GM12873 (cell line): Measurements from ENCODE around the gene GPS1.

Experiments
- CTCF ChIP-seq: IDR thresholded peaks from 2 replicates; pipeline ENCODE4 v1.5.1; 2012; ENCODE audit warnings: low read depth, mild to moderate bottlenecking, moderate library complexity, low read length, control low read depth; ENCODE audit not compliant: insufficient read depth; ENCODE audit errors: missing control alignments

The GPS1 gene

GRCh38 chr17:82105882-82106687 is 54.4 kb downstream of the GPS1 start:
- TF ChIP-seq CTCF: peak; percentile 70

- TF ChIP-seq CTCF: no peak
These were observed 55.1 kb downstream of the GPS1 start for GRCh38 chr17:82106688-82107305.
